SIG-M5 (cell line): ENCODE results near the gene ORAI2.
A peak's percentile ranks its signal among the peaks of the same experiment; 100 is the strongest.
"Not testable (repeated sequence)": the region's sequence is repeated elsewhere in the genome, so short reads cannot be mapped to it uniquely, and the experiment has no call there.

Experiments
- DNase-seq: peaks from one replicate; lab custom pipeline; 2025; lab: John Stamatoyannopoulos, UW

Gene ORAI2

GRCh38 chr7:102446387-102447156, 13.2 kb downstream of the ORAI2 start:
- DNase-seq: no peak

GRCh38 chr7:102447311-102447710, 13.9 kb downstream of the ORAI2 start:
- DNase-seq: no peak

- DNase-seq: no peak
Observed at GRCh38 chr7:102449136-102449535, 15.8 kb downstream of the ORAI2 start.

GRCh38 chr7:102450242-102450641, 16.9 kb downstream of the ORAI2 start:
- no peak for DNase-seq

- no peak for DNase-seq
Observed at GRCh38 chr7:102451371-102452054, 18.1 kb downstream of the ORAI2 start.

- no peak for DNase-seq
Observed at GRCh38 chr7:102452451-102452850, 19.1 kb downstream of the ORAI2 start.

- no peak for DNase-seq
Observed at GRCh38 chr7:102453319-102453718, 19.9 kb downstream of the ORAI2 start.

GRCh38 chr7:102454468-102454867, 21.1 kb downstream of the ORAI2 start:
- no peak for DNase-seq

GRCh38 chr7:102454932-102455331, 21.6 kb downstream of the ORAI2 start:
- DNase-seq: not testable (repeated sequence)

GRCh38 chr7:102455596-102455995, 22.2 kb downstream of the ORAI2 start:
- DNase-seq: no peak

- DNase-seq: no peak
Observed at GRCh38 chr7:102456327-102456726, 23.0 kb downstream of the ORAI2 start.

GRCh38 chr7:102457352-102457924, 24.1 kb downstream of the ORAI2 start:
- DNase-seq: no peak

GRCh38 chr7:102459221-102459844, 26.0 kb downstream of the ORAI2 start:
- DNase-seq: no peak

GRCh38 chr7:102460467-102460866, 27.1 kb downstream of the ORAI2 start:
- no peak for DNase-seq

- DNase-seq: no peak
Observed at GRCh38 chr7:102463841-102464576, 30.6 kb downstream of the ORAI2 start.

GRCh38 chr7:102464577-102465280, 31.4 kb downstream of the ORAI2 start, which contains the start of the genes ALKBH4 and LRWD1:
TSS of gene ALKBH4 (minus strand) at chr7:102464863. CDS start at chr7:102464836, 27 bp downstream.
TSS of gene LRWD1 (plus strand) at chr7:102464984. CDS start at chr7:102465081, 97 bp downstream.
- DNase-seq: peak; percentile 8

- DNase-seq: no peak
Observed at GRCh38 chr7:102466097-102466496, 32.7 kb downstream of the ORAI2 start.

- no peak for DNase-seq
Observed at GRCh38 chr7:102467581-102468477, 34.5 kb downstream of the ORAI2 start.

GRCh38 chr7:102468478-102469350, 35.3 kb downstream of the ORAI2 start:
- DNase-seq: no peak
